IMR-90 (cell line): ENCODE results near the gene ZNF729. TPM values are rescaled to one million over a fixed set of nuclear protein-coding genes. Genes with fewer than 3 reads are reported as not detected.

Experiments
- microRNA-seq, 2 experiments: library from miRNA; stranded (forward) in 1 of 2; unstranded in 1 of 2; fragments of 10-50 nt in 1 of 2; fragments of <30 nt in 1 of 2; gene quantifications in 1 of 2; microRNA quantifications in 1 of 2; one replicate each; pipeline versions ENCODE3 to v1.1.0; 2013 to 2020; ENCODE audit not compliant: insufficient read depth in 1 of 2, insufficient read length in 1 of 2, unreplicated experiment in 1 of 2
- polyA plus RNA-seq, 3 experiments: library from polyadenylated mRNA; depleted of rRNA; stranded (reverse); fragments of >200 nt; gene quantifications; 2 replicates each; pipeline ENCODE4 v1.2.3, GENCODE V29; 2012; ENCODE audit warnings: low replicate concordance in 1 of 3
- small RNA-seq, 5 experiments: library from RNA; depleted of rRNA; stranded (forward); fragments of <200 nt; gene quantifications; one replicate each; pipeline ENCODE3, GENCODE V24; 2012
- total RNA-seq: library from RNA; depleted of rRNA; stranded (reverse); fragments of >200 nt; gene quantifications from 2 replicates; pipeline ENCODE4 v1.2.3, GENCODE V29; 2012; rRNA removed

Gene ZNF729
- total and polyA plus RNA-seq, 2 of the 4 experiments (the other 2 are of a cell fraction): not detected

Small RNA genes lying within 50 kb of the gene (microRNA-seq; reads per million reads assigned to microRNA genes)
- not detected for gene AC011494.1 (ENCODE audit: insufficient read depth, insufficient read length)

Small RNA genes lying within 50 kb of the gene (small RNA-seq; reads per million reads assigned to genes)
- 0 reads per million in 5 experiments for gene AC011494.1

Other genes with a start within 250 kb of the ZNF729 start
- 0.36 and 0.83 TPM in 2 replicates for gene ZNF257, start 234.0 kb upstream of the ZNF729 start, total RNA-seq
- gene ZNF257, start 234.0 kb upstream of the ZNF729 start, polyA plus RNA-seq (2012; rRNA removed): 0.20 and 0.21 TPM in 2 replicates
- gene ZNF676, start 89.5 kb upstream of the ZNF729 start, total RNA-seq: not detected in 2 replicates
- not detected in 2 replicates for gene ZNF676, start 89.5 kb upstream of the ZNF729 start, polyA plus RNA-seq (2012; rRNA removed)
- gene ZNF98, start 135.9 kb downstream of the ZNF729 start, total RNA-seq: not detected in 2 replicates
- gene ZNF98, start 135.9 kb downstream of the ZNF729 start, polyA plus RNA-seq (2012; rRNA removed): not detected in 2 replicates